Upper lobe of left lung (tissue), 4 donors: Measurements from ENCODE around the gene CENPN.

Experiments used
- CTCF ChIP-seq, 6 experiments: fragments of 450-650 bp in 4 of 6; fragments of 200-600 bp in 2 of 6; sonication (generic) in 2 of 6; IDR thresholded peaks; one replicate each; pipeline ENCODE4 v1.5.1; 2016 to 2019; ENCODE audit warnings: antibody characterized with exemption in 6 of 6
- EP300 ChIP-seq, 4 donors: sonication (generic); formaldehyde crosslinking; IDR thresholded peaks; one replicate each; pipeline ENCODE4 v1.5.1; 2017; ENCODE audit warnings: antibody characterized with exemption in 4 of 4, control low read depth in 2 of 4
- POLR2A ChIP-seq, 4 donors: fragments of 450-650 bp; IDR thresholded peaks; one replicate each; pipeline ENCODE4 v1.5.1; 2016 to 2017; ENCODE audit warnings: antibody characterized with exemption in 4 of 4, mild to moderate bottlenecking in 2 of 4
- POLR2AphosphoS5 ChIP-seq, 2 donors: sonication (generic); formaldehyde crosslinking; IDR thresholded peaks; one replicate each; pipeline ENCODE4 v1.5.1; 2017; ENCODE audit warnings: antibody characterized with exemption in 2 of 2

DNA sequence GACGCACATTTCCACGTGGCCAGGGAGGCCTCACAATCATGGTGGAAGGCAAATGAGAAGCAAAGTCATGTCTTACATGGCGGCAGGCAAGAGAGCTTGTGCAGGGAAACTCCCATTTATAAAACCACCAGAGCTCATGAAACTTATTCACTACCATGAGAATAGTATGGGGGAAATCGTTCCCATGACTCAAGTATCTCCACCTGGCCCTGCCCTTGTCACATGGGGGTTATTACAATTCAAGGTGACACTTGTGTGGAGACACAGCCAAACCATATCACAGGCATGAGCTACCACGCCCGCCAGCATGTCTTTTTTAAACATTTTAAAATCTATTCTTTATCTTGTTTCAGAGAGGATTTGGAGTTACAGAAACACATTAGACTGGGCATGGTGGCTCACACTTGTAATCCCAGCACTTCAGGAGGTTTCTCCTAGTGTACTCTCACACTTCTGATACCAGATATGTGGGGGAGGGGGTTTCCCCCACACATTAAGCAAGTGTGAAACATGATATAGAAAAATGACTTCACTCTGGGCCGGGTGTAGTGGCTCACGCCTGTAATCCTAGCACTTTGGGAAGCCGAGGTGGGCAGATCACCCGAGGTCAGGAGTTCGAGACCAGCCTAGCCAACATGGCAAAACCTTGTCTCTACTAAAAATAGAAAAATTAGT is 23.1 kb downstream of the CENPN start:
- TF ChIP-seq CTCF (IDR thresholded peaks at IDR 0.05) (no peak), POLR2AphosphoS5 (IDR thresholded peaks at IDR 0.05) (no peak), EP300 (IDR thresholded peaks at IDR 0.05) (no peak), POLR2A (IDR thresholded peaks at IDR 0.05) (no peak)
